GM18907 (cell line): ENCODE measurements around the gene TNFAIP2.
"Not testable (repeated sequence)": the region's sequence is repeated elsewhere in the genome, so short reads cannot be mapped to it uniquely, and the experiment has no call there.

Source experiments
- ATAC-seq: cut with Tn5 transposase; IDR thresholded peaks from one replicate; pipeline ENCODE4 v1.9.1; 2021; ENCODE audit warnings: mild to moderate bottlenecking, moderate library complexity; ENCODE audit not compliant: unreplicated experiment

Gene TNFAIP2

DNA sequence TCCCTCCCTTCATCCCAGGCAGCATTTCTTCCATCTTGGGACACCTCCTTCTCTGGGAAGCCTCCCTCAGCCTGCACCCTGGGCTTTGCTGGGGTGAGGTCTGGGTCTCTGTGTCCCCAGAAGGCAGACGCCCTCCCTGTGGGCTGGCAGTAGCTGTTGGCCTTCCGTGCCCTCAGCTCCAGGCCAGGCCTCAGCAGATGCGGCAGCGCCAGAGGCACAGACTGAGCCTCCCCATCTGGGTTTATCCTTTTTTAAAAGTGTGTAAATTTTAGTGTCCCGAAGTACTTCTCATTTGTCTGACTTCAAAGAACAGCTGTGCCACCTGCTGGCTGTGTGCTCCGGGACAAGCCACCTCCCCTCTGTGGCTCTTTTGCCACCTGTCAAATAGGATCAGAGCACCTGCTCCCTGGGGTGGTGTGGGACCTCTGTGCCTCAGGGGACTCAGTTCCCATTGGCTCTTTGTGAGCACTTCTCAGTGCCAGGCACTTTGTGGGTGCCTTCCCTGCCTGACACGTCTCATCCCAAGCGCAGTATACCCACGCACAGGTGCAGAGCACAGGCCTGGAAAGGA lies 17.6 kb upstream of the TNFAIP2 start:
- no peak for ATAC-seq

DNA sequence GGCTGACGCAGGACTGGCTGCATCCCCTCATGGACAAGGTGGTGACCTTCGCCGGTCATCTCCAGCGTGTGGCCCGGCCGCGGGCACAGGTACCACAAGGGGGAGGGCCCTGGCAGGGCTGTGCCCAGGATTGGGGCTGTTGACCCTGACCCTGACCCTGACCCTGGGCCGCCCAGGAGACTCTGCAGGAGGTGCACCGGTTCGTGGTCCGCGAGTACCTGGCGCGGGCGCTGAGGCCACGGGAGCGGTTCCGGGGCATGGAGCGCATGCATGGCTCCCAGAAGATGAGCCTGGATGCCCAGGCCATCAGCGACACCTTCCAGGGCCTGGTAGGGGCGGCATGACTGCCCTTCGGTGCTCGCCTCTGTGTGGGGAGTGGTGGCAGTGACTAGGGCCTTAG lies 15.8 kb upstream of the TNFAIP2 start:
- ATAC-seq, result no peak

DNA sequence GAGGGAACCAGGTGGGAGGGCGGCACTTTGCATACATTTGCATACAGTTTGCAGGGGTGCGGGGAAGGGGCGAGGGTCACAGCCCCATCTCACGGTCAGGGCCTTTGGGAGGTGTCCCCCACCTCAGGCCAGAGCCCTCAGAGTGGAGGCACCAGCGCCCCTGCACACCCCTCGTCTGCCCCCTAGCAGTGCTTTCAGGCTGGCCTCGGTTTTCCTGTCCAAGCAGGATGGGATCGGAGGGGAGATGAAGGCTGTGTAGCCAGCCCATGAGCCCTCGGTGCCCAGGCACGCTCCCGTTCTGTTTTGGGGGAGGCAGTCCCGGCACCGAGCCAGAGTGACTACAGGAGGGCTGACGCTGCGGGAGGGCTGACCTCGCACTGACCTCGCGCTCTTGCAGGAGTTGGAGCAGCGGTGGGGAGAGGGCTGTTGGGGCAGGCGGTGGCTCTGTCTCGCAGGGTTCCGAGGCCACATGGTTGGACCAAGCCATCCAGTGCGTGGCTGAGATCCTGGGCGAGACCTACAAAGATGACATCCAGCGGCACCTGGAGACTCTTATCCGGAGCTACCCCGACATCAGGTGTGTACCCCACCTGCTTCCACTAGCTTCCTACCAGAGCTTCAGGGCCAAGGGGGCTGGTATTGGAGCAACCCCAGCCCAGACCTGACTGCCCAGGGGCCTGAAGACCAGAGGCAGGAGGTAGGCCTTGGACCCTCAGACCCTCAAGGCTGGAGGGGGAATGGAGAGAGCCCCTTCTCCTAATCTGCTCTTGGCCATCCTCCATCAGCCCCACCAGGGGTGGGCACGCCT lies 15.1 kb upstream of the TNFAIP2 start:
- ATAC-seq, result no peak

DNA sequence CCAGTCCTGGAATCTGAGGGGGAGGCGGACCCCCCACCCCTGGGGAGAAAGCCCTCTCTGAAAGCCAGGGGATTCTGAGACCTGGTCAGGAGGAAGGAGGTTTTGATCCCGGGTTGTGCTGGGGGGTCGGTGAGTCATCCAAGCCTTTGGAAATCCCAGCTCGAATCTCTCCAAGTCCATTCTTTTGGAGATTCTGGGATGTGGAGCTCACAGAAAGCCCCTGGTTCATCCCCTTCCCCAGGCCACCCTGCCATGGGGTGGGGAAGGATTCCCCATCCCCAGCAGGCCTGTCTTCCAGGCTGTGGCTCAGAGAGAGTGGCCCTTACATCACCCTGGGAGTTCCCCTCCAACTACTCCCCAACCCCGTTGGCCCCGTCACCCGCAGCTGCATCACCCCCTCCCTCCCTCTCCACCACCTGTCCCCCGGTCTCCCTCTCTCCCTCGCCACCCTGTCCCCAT lies 14.5 kb upstream of the TNFAIP2 start:
- ATAC-seq, result no peak

DNA sequence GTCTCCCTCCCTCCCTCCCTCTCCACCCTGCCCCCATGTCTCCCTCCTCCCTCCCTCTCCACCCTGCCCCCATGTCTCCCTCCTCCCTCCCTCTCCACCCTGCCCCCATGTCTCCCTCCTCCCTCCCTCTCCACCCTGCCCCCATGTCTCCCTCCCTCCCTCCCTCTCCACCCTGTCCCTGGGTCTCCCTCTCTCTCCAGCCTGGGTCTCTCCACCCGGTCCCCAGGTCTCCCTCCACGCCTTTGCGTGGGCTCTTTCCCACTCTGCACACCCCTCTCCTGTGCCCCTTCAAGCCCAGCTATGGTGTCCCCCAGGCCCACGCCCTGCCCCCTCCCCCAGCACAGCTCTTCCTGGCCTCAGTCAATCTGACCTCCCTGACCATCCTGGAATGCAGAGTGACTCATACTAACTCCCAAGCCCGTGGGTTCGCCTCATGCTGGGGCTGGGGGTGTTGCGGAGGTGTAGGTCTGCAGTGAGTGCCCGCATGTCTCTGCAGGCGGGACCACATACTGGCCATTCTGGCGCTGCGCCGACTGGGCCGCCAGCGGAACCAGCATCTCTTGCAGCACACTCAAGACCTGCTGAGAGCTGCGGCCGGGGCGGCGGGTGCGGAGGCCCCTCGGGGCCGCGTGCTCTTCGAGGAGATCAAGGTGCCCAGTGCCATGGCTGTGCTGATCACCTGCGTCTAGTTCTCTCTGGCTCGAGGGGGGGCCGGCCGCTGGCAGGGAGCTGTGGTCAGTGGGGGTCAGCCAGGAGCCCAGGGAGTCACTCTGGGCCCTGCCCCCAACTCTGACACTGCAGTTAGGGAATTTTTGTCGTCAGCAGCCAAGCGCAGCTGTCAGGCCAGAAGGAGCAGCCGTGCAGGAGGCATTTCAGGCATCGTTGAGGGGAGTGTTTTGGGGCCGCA lies 13.5 kb upstream of the TNFAIP2 start:
- ATAC-seq, result no peak

DNA sequence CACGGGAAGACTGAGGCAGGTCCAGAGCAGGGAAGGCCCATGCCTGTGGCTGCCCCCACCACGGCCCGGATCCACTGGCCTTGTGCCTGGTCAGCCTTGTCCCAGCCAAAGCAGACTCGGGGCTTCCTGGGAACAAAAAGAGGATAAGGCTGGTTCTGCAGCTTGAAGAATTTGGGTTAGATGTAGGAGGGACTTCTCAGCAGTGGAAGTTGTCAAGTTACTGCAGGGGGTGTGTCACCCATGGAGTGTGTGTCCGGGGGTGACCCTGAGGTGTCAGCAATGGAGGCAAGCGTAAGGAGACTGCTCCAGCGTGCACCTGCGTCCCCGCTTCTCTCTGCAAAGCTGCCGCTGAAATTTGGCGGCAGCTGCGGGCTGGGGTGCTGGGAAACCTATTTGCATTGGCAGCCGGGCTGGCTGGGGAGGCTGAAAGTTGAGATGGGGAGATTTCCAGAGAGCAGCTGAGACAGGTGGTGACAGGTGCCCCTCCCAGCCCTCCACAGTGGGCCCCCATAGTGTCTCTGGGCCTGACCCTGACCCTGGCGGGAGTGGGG lies 12.5 kb upstream of the TNFAIP2 start:
- no peak for ATAC-seq

DNA sequence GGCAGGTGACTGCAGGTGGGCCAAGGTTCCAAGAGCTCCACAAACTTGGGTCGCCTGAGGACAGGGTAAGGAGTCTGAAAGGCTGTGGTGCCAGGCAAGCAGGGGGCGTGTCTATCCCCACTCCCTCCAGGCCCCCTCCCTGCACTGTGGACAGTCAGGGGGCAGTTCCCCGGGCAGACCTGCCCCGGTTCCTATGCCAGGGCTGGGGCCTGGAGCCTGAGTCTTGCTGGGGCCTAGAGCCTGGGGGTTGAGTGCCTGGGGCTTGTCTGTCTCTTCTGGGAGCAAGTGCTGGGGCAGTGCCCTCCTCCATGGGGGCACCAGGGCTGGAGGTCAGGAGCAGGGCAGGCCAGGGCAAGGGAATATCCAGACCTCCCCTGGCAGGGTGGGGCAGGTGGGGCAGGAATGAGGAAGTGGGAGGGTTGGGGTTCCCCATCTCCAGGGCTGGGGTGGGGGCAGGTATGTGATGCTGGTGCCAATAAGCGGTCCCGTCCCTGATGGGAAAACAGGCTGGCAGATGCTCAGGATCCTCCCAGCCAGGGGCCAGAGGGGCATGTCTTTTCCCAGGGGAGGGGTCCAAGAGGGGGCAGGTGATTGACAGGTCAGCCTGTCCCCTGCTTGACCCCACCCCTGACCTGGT lies 11.9 kb upstream of the TNFAIP2 start:
- no peak for ATAC-seq

DNA sequence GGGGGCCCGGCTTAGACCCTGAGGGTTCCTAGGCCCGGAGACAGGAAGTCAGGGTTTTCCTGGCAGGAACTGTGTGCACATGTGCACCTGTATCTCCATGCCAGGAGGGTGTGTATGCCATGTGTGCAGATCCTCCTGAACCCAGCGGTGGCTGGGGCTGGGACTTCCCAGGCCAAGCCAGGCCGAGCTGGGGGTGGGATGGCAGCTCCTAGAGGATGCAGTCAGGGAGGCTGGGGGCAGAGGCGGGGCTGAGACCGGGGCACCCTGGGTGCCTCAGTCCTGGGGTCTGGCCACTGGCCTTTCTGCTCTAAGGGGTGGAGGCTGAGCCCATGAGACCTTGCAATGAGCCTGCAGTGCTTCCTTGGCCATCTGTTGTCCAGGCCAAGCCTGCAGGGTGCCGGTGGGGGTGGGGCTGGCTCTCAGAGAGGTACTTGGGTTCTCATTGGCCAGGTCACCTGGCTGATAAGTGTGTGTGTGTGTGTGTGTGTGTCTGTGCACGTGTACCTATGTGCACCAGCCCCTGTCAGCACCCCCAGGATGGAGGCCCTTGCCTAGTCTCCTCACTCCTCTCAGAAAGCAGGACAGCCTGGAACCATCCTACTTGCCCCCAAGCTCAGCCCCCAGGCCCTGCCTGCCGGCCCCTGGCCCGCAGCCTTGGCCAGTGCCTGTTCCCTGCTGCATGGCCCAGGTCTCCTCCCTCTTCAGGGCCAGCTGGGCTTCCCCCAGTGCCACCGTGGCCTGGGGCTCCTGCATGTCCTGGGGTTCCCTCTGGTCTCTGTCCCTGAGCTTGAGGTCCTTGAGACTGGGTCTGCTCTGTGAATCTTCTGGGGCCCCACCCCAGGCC lies 10.6 kb upstream of the TNFAIP2 start:
- no peak for ATAC-seq

DNA sequence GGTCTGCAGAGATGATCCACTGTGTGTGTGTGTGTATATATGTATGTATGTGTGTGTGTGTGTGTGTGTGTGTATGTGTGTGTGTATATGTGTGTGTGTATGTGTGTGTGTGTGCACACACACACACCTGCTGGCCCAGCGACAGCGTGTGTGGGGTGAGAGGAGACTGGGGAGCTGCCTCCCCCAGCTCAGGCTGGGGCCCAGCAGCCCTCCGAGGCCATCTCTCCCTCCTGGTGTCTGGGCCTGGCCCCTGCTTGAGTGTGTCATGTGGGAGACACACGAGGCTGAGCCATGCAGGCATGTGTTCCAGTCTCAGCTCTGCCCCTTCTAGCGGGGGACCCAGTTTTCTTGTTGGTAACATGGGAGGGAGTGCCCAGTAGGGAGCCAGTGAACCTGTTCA lies 10.0 kb upstream of the TNFAIP2 start:
- no peak for ATAC-seq

DNA sequence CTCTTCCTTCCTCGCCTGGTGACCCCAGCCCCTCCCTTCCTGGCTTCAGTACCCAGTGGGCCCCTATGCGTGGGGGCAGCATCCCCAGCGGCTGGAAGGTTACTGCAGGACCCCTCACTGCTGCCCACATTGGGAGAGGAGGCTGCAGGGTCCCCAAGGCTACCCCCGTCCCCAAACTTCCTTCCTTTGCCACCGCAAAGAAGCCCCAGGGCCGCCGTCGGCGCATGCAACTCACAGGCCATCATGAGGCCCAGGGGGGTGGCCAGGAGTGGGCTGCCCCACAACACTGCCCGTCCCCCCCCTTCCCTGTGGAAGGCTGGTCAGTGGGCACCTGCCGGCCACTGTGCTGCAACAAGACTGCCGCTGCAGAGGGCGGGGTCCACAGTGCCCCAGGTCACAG lies 9.5 kb upstream of the TNFAIP2 start:
- ATAC-seq, result no peak

DNA sequence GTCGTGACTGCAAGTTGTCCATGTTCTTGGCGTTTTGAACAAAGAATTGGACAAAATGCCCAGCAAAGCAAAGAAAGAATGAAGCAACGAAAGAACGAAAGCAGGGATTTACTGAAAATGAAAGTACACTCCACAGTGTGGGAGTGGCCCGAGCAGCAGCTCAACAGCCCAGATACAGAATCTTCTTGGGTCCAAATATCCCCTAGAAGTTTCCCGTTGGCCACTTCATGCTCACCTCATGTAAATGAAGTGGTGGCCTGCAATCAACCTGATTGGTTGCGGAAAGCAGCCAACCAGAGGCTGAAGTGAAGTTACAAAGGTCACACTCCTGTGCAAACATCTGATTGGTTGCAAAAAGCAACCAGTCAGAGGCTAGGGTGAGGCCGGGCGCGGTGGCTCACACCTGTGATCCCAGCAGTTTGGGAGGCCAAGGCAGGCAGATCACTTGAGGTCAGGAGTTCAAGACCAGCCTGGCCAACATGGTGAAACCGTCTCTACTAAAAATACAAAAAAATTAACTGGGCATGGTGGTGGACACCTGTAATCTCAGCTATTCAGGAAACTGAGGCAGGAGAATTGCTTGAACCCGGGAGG lies 8.1 kb upstream of the TNFAIP2 start:
- not testable (repeated sequence) for ATAC-seq

DNA sequence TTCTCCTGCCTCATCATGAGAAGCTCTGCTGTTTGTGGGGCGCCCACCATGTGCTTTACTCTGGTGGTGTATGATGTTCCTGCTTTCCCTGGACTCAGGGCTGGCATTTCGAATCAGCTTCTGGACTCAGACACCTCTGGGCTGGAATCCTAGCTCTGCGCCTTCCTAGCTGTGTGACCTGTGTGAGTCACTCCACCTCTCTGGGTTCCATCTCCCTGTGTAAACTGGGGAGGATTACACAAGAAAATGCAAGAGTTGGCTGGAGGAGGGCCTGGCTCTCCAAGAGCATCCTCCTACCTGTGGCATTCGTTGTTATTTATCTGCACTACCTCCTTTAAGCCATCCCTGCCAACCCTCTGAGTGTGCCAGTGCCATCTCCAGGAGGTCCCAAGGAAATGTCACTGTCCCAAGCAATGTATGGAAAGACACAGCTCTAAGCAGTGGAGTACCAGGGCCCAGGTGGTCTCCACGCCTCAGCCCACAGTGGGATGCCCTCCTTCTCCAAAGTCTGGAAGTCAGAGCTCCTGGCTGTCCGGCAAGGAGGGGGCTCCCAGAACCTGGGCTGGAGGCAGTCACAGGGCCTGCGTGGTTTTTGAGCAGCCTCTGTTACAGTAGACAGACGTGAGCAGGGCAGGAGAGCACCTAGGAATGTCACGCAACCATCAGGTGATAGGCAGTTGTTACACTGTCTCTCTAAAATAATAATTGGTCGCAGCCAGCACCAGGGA lies 7.3 kb upstream of the TNFAIP2 start:
- no peak for ATAC-seq

DNA sequence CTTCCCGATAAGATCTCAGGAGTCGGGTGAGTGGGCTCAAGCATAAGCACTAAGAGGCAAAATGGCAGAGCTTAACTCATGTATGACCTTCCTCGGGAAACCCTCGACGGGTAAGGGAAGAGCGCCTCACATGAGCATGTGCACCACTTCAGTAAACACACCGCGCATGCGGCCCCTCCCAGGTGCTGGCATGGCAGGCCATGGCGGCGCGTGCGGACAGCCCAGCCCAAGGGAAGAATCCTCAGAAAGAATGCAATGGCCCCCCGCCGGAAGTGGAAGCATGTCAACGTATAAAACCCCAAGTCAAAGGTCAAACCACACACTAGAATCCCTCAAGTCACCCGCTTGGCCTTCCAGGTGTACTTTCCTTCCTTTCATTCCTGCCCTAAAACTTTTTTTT lies 6.6 kb upstream of the TNFAIP2 start:
- ATAC-seq, result no peak

DNA sequence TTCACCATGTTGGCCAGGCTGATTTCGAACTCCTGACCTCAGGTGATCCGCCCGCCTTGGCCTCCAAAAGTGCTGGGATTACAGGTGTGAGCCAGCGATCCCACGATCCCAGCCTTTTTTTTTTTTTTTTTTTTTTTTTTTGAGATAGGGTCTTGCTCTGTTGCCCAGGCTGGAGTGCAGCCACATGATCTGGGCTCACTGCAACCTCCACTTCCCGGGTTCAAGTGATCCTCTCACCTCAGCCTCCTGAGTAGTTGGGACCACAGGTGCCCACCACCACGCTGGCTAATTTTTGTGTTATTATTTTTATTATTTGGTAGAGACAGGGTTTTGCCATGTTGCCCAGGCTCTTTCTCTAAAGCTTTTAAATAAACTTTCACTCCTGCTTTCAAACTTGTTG lies 5.8 kb upstream of the TNFAIP2 start:
- ATAC-seq, result not testable (repeated sequence)

DNA sequence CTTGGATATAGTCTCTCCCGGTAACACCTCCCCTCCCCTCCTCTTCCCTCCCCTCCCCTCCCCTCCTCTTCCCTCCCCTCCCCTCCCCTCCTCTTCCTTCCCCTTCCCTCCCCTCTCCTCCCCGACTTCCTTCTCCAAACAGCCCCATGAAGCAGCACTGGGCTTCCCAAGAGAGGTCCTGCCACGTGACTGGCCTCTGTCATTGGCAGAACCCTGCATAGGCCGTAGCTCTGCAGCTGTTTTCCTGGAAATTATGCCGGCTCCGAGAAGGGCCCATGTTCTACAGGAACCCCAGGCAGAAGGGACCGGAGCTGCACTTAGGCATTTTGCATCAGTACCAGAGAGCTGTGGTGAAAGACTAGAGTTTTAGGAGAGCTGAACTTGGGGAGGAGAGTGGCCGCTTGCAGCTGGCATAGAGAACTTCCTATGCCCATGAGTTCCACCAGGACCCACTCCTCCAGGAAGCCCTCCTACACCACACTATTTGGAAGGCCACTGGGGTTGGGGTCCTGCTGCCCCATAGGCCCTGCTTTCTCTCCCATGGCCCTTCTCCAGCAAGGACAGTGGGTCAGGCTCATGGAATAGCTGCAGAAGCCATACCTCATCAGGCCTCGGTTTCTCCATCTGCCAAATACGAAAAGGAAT lies 5.1 kb upstream of the TNFAIP2 start:
- ATAC-seq, result no peak

DNA sequence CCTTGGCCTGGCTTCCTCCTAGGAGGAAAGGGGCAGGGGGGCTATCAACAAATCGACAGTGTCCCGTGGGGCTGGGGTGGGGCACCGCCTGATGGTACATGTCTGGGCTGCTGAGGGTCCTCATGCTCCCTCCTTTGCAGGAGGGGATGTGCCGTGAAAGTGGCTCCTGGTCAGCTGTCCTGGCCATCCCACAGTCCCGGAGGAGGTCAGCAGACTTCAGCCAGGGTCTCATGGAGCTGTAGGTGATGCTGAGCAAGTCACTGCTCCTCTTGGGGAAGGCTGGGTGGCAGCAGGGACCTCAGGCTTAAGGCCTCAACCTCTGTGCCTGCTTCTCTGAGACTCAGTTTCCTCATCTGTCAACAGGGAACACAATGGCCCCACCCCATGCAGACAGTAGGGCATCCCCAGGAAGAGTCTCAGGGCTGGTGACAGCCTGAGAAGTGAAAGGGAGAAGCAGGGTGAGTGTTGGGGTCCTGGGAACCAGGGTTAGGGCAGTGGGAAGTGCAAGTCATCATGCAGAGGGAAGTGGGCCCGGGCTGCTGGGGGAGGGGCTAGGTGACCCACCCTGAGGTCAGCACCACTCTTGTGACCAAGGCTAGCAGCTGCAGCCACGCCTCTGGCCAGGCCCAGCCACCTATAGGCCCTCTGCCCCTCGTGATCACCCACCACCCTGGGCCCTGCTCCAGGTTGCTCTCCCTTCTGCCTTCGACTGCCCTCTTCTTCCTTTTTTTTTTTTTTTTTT lies 4.4 kb upstream of the TNFAIP2 start:
- ATAC-seq, result no peak

DNA sequence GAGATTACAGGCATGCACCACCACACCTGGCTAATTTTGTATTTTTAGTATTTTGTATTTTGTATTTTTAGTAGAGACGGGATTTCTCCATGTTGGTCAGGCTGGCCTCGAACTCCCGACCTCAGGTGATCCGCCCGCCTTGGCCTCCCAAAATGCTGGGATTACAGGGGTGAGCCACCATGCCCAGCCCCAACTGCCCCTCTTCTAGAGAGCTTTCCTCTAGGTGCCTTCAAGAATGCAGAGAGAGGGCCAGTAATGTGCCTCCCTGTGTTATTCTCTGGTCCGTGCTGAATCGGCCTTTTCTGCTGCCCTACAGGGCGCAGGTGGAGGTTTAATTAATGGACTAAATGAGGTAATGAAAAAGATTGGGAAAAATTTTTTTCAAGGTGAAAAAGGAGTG lies 3.7 kb upstream of the TNFAIP2 start:
- ATAC-seq, result not testable (repeated sequence)
